ENCODE measurements around the gene TRUB2. TPM values are rescaled to one million over a fixed set of nuclear protein-coding genes. Genes with fewer than 3 reads are reported as not detected.

TRUB2 gene
- total and polyA plus RNA-seq, 2 of the 8 experiments (the other 6 are each of a cell fraction or from before 2014, with no cell fraction given), result 20.7 to 37.8 TPM

DNA sequence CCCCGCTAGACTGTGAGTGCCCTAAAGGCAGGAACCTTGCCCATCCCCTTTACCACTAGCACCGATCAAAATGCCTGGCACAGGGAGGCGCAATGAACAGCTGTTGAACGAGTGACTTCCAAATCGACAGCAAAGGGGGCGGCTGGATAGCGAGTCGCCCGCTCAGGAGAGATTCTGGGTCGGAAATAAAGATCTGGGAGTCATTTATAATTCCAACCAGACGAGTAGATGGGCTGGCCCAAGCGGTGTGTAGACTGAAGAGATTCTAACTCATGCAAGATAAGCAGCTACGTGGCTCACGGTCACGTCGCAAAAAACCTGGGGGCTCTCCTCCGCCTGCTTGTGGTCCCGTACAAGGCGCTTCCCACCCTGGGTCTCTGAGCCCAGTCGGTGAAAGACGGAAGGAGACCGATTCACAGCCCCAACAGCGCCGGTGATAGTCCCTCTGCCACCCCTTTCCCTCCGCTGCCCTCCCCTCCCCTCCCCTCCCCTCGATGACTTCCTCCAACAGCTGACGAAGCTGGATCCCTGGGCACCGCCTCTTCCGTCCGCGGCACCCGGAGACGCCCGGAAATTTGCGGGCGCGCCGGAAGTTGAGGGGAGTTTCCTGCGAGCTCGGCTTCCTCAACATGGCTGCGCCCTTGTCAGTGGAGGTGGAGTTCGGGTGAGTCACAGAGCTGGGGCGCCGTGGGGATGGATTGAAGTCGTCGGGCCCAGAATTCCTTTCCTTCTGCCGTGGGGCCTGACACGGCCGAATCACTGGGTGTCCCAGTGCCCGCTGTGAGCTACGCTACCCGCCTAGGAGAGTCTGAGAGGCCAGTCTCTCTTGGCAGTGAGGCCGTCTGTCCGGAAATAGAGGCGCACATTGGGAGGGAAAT is 48.7 kb upstream of the TRUB2 start, which contains the start of gene URM1 (continued):
- TF ChIP-seq RFX5 (IDR thresholded peaks at IDR 0.05; ENCODE audit: borderline replicate concordance, low read depth, low read length), result no peak
